Keratinocyte (primary cell): Measurements from ENCODE around the gene PGLYRP4. TPM values are rescaled to one million over a fixed set of nuclear protein-coding genes. Genes with fewer than 3 reads are reported as not detected.

Source experiments
- DNase-seq: peaks from one replicate; pipeline ENCODE4 v3.0.0-alpha.2; 2011; ENCODE audit warnings: low read depth, missing footprints, low spot score
- FAIRE-seq: peaks from 2 replicates; lab custom pipeline; 2011; peaks lifted over from hg19 to GRCh38; lab: Jason Lieb, UNC
- H2AFZ ChIP-seq: 2 replicates; pipeline ENCODE4 v1.6.0; 2012; ENCODE audit warnings: low read length, control low read depth, inconsistent platforms; ENCODE audit not compliant: control insufficient read depth
- H3K27ac ChIP-seq: 2 replicates; pipeline ENCODE4 v1.5.1; 2011; ENCODE audit warnings: low read length; ENCODE audit not compliant: control insufficient read depth, insufficient read depth
- H3K27me3 ChIP-seq: 3 replicates; pipeline ENCODE4 v1.6.0; 2011; ENCODE audit warnings: low read length; ENCODE audit not compliant: control insufficient read depth, insufficient read depth; ENCODE audit errors: extremely low read depth
- H3K36me3 ChIP-seq, 2 experiments: 2 replicates in 1 of 2; 3 replicates in 1 of 2; pipeline ENCODE4 v1.5.1; 2011; ENCODE audit warnings: low read length in 2 of 2, mild to moderate bottlenecking in 1 of 2; ENCODE audit not compliant: control insufficient read depth in 2 of 2, insufficient read depth in 2 of 2; ENCODE audit errors: extremely low read depth in 1 of 2
- H3K4me1 ChIP-seq: 3 replicates; pipeline ENCODE4 v1.5.1; 2011; ENCODE audit warnings: low read length; ENCODE audit not compliant: control insufficient read depth, insufficient read depth; ENCODE audit errors: extremely low read depth
- H3K4me2 ChIP-seq: 3 replicates; pipeline ENCODE4 v1.6.0; 2011; ENCODE audit warnings: low read depth, low read length; ENCODE audit not compliant: control insufficient read depth, insufficient read depth; ENCODE audit errors: extremely low read depth
- H3K4me3 ChIP-seq, 3 experiments: fragments of 200-600 bp in 1 of 3; sonication (generic) in 1 of 3; 2 replicates in 2 of 3; 3 replicates in 1 of 3; pipeline ENCODE4 v1.5.1; 2011 to 2016; ENCODE audit warnings: low read length in 3 of 3, mild to moderate bottlenecking in 3 of 3, control low read depth in 2 of 3, inconsistent platforms in 1 of 3, low read depth in 1 of 3, mixed read lengths in 1 of 3, mixed run types in 1 of 3, moderate library complexity in 1 of 3; ENCODE audit not compliant: control insufficient read depth in 2 of 3, insufficient read depth in 2 of 3; ENCODE audit errors: extremely low read depth in 1 of 3
- H3K79me2 ChIP-seq: 2 replicates; pipeline ENCODE4 v1.6.0; 2012; ENCODE audit warnings: low read length; ENCODE audit not compliant: control insufficient read depth, insufficient read depth
- H3K9ac ChIP-seq: 3 replicates; pipeline ENCODE4 v1.6.0; 2011; ENCODE audit warnings: low read length; ENCODE audit not compliant: control insufficient read depth, insufficient read depth; ENCODE audit errors: extremely low read depth
- H3K9me1 ChIP-seq: 3 replicates; pipeline ENCODE4 v1.6.0; 2011; ENCODE audit warnings: low read length; ENCODE audit not compliant: control insufficient read depth, insufficient read depth; ENCODE audit errors: extremely low read depth
- H3K9me3 ChIP-seq: 2 replicates; pipeline ENCODE4 v1.5.1; 2012; ENCODE audit warnings: low read depth, low read length; ENCODE audit not compliant: control insufficient read depth
- H4K20me1 ChIP-seq: 3 replicates; pipeline ENCODE4 v1.6.0; 2011; ENCODE audit warnings: low read length; ENCODE audit not compliant: control insufficient read depth, insufficient read depth; ENCODE audit errors: extremely low read depth
- CTCF ChIP-seq, 3 experiments: IDR thresholded peaks in 1 of 3; conservative IDR thresholded peaks in 1 of 3; optimal IDR thresholded peaks in 1 of 3; 2 replicates in 2 of 3; 3 replicates in 1 of 3; pipeline versions ENCODE3 to v1.5.1; 2011; ENCODE audit warnings: low read length in 3 of 3, mild to moderate bottlenecking in 3 of 3, moderate library complexity in 2 of 3, control low read depth in 1 of 3, inconsistent platforms in 1 of 3; ENCODE audit not compliant: insufficient read depth in 2 of 3; ENCODE audit errors: extremely low read depth in 1 of 3
- EZH2 ChIP-seq: IDR thresholded peaks from one replicate; pipeline ENCODE4 v1.6.1; 2012; ENCODE audit warnings: inconsistent platforms, mild to moderate bottlenecking, low read length, moderate library complexity
- dilution Hi-C: fragments of 300-500 bp; cut with MboI; formaldehyde crosslinking; loops from one replicate; pipeline ENCODE4 v1.7.0; 2020; ENCODE audit warnings: low sequenced_read_pairs; ENCODE audit not compliant: extremely low pct_ligation_motif_present
- polyA plus RNA-seq, 5 experiments: library from polyadenylated mRNA; depleted of rRNA in 3 of 5; stranded (reverse) in 3 of 5; stranded (forward) in 1 of 5; unstranded in 1 of 5; fragments of >200 nt; gene quantifications; 1 replicate in 1 of 5; 2 replicates in 3 of 5; 3 replicates in 1 of 5; pipeline versions ENCODE4 v1.2.1 to v1.2.3, GENCODE V29; 2011 to 2012; ENCODE audit warnings: missing spikeins in 2 of 5, low read depth in 1 of 5, low replicate concordance in 1 of 5

Gene PGLYRP4
- polyA plus RNA-seq, 1 donor (not counting 4 experiments of a cell fraction or from before 2014, with no cell fraction given) = 3.8 TPM

DNA sequence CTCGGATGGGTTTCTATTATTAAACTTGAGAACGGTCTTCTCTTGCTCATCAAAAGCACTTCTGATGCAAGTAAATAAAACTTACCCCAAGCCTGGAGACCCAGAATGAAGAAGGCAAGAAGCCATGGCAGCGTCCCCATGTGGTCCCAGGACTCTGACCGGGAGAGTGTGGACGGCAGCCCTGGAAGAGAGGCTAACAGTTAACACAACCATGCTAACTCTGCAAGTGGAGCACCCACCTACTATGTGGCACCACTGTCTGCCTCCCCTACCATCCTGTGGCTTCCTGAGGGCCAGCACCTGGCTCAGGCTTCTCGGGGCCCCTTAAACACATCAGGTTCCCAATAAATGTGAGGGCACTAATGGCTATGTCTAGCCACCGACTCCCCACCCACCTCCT lies 38.1 kb downstream of the PGLYRP4 start:
- Histone ChIP-seq H3K27me3 (peaks cover 8% of the 10 kb centered on the region), H4K20me1 (no peaks in the 10 kb centered on the region), H3K4me2 (no peak overlapping the region), H2AFZ (no peak overlapping the region), H3K9me3 (no peaks in the 10 kb centered on the region), H3K36me3 (no peaks in the 10 kb centered on the region), H3K79me2 (no peaks in the 10 kb centered on the region), H3K9me1 (no peaks in the 10 kb centered on the region), H3K4me1 (no peaks in the 10 kb centered on the region), H3K9ac (no peak overlapping the region), H3K27ac (no peak overlapping the region), H3K4me3 (no peak overlapping the region)
- no peak for FAIRE-seq
- TF ChIP-seq CTCF (optimal IDR thresholded peaks at IDR 0.05 in 1 of 3, IDR thresholded peaks at IDR 0.05 in 1 of 3, conservative IDR thresholded peaks at IDR 0.05 in 1 of 3; ENCODE audit: extremely low read depth in 1 of 3, insufficient read depth in 2 of 3, low read length in 3 of 3) (no peak), EZH2 (no peak)
- dilution Hi-C loops = no loop called here
- DNase-seq = no peak

- H3K27ac ChIP-seq = no peak overlapping the region
- H3K36me3 ChIP-seq = no peaks in the 10 kb centered on the region
- no peak overlapping the region for H3K9ac ChIP-seq
- no peak for DNase-seq
- FAIRE-seq = no peak
- no peak overlapping the region for H2AFZ ChIP-seq
- no peak overlapping the region for H3K4me3 ChIP-seq
- H4K20me1 ChIP-seq = no peaks in the 10 kb centered on the region
- H3K9me3 ChIP-seq = no peaks in the 10 kb centered on the region
- no peak overlapping the region for H3K4me2 ChIP-seq
- TF ChIP-seq EZH2 (no peak), CTCF (optimal IDR thresholded peaks at IDR 0.05 in 1 of 3, IDR thresholded peaks at IDR 0.05 in 1 of 3, conservative IDR thresholded peaks at IDR 0.05 in 1 of 3; ENCODE audit: extremely low read depth in 1 of 3, insufficient read depth in 2 of 3, low read length in 3 of 3) (no peak)
- H3K4me1 ChIP-seq = no peaks in the 10 kb centered on the region
- H3K9me1 ChIP-seq = no peaks in the 10 kb centered on the region
- H3K79me2 ChIP-seq = no peaks in the 10 kb centered on the region
- dilution Hi-C loops = no loop called here
- peaks cover 9% of the 10 kb centered on the region for H3K27me3 ChIP-seq
These were observed 39.2 kb downstream of the PGLYRP4 start for GRCh38 chr1:153309441-153309840.
